Medulla oblongata (tissue), 1 donor: ENCODE measurements around the gene LRRC10.
"Not testable (repeated sequence)": the region's sequence is repeated elsewhere in the genome, so short reads cannot be mapped to it uniquely, and the experiment has no call there.

Experiments used
- DNase-seq: peaks from one replicate; pipeline ENCODE4 v3.0.0-alpha.2; 2015; ENCODE audit errors: extremely low spot score

LRRC10 gene

GRCh38 chr12:69619050-69619449 lies 8.3 kb upstream of the LRRC10 start:
- DNase-seq = no peak

DNA sequence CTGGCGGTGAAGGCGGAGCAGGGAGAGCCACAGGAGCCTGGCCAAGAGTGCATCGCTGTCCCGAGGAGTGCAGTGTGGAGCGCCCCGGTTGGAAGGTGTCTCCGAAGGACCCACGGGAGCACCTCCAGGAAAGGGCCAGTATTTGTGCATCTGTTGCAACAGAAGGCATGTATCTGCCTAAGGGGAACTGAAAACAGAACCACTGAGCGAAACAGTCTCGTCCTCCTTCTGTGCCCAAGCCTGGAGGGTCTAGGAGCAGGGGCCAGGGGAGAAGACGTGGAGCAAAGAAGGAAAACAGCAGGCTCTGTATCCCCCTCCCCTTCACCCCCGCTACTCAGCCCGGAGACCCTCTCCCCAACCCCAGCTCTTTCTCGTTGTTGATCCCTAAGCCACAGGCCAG lies 5.3 kb upstream of the LRRC10 start:
- DNase-seq = no peak

DNA sequence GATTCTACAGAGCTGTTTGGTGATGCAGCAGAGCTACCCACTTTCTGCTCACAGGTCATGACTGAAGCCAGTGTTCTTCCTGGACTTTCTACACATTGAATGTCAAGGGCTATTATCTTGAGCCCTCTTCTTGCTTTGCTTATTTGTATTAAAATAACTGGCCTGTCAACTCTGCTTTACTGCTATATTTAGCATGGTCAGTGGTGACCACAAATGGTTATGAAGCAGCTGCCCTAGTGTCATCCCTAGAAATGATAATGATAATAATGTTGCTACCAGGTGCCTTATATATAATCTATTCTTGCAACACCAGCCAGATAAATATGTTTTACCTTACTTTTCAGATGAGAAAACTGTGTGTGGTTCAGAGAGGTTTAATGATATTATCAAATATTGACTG lies 2.6 kb upstream of the LRRC10 start:
- DNase-seq = no peak

GRCh38 chr12:69610126-69610525 lies 581 bp downstream of the LRRC10 start:
- no peak for DNase-seq

DNA sequence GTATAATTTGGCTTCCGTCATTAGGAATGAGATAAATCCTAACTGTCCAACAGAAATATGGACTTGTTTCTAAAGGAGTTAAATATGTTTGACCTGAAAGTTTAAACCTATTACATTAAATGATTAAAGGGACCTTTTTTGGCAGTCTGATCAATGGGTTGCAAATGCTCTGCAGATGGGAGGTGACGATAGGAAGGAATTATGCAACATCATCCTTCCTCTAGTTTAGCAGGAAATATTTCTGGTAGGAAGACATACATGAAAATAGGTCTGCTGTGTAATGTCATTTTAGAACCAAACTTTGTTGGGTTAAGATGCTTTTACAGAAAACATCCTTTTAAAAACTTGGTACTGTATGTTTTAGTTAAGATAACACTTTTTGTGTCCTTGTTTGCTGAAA lies 2.6 kb downstream of the LRRC10 start:
- no peak for DNase-seq

DNA sequence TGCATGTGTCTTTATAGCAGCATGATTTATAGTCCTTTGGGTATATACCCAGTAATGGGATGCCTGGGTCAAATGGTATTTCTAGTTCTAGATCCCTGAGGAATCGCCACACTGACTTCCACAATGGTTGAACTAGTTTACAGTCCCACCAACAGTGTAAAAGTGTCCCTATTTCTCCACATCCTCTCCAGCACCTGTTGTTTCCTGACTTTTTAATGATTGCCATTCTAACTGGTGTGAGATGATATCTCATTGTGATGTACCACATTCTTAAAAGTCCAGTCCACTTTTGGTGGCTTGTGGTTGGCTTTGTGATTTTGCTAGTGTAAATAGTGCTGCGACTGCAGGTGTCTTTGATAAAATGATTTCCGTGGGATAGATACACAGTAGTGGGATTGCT lies 6.4 kb downstream of the LRRC10 start:
- not testable (repeated sequence) for DNase-seq

DNA sequence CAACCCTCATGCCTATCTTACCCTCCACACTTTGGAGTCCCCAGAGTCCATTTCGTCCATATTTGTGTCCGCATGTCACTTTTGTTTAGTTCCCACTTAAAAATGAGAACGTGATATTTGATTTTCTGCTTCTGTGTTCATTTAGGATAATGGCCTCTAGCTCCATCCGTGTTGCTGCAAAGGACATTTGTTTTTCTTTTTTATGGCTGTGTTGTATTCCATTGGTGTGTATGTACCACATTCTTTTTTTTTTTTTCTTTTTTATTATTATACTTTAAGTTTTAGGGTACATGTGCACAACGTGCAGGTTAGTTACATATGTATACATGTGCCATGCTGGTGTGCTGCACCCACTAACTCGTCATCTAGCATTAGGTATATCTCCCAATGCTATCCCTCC lies 7.2 kb downstream of the LRRC10 start:
- DNase-seq = not testable (repeated sequence)

DNA sequence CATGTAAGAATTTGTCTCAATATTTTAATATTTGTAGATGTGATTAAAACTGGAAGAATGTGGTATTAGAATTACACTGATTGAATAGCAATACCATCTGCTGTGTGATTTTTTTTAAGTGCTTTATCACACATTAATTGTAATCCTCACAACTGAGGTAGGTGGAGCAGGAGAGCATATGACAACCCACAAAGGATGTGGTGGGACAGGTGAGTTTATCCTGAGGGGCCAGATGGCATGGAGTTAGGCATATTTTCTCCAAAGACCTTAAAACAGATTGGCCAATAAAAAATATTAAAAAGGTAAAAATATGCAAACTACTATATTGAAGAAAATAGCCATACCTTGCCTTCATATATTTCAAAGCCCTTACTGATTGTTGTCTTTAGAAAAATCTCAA lies 7.8 kb downstream of the LRRC10 start:
- no peak for DNase-seq

- DNase-seq = no peak
Observed at GRCh38 chr12:69601962-69602685, 8.6 kb downstream of the LRRC10 start.

GRCh38 chr12:69600804-69601203 lies 9.9 kb downstream of the LRRC10 start:
- no peak for DNase-seq

DNA sequence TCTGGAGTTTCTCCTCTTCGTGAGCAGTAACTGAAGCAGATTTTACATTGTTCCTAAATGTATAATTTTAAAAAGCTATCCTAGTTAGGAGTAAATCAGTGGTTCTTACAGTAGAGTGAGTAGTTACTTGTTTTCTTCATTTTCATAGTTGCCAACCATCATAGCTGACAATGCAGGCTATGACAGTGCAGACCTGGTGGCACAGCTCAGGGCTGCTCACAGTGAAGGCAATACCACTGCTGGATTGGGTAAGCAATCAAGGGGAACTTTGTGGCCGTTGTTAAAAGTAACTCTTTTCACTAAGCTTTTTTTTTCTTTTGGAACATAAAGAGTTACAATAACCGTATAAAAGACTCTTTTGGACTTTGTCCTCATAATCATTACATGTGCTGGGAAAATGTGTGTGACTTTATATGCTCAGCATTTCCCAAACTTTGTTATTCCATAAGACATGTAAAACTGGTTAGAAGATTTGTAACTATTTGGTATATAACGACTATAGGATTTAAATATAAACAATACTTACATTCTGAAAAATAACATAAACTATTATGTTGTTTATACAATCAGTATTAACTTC lies 12.4 kb downstream of the LRRC10 start:
- DNase-seq = no peak

DNA sequence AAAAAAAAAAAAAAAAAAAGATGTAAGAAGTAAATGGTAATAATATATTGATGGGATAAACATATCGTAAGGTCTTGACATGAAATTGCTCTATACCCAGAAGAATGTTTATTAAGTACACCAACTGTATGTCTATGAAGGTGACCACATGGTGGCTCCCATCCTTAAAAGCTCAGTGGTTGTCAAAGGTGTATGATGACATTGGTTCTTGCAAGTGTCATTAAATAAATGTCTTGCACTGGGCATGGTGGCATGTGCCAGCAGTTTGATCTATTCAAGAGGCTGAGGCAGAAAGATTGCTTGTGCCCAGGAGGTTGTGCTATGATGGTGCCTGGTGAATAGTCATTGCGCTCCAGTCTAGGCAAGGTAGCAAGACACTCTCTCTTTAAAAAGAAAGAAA lies 15.0 kb downstream of the LRRC10 start:
- no peak for DNase-seq

- no peak for DNase-seq
Observed at GRCh38 chr12:69589082-69589481, 21.6 kb downstream of the LRRC10 start.

- no peak for DNase-seq
Observed at GRCh38 chr12:69588527-69588926, 22.2 kb downstream of the LRRC10 start.

GRCh38 chr12:69585189-69586062 lies 25.3 kb downstream of the LRRC10 start, which contains the start of gene CCT2:
Gene CCT2 (plus strand): TSS chr12:69585459. CDS start chr12:69585522, 63 bp downstream.
- peak; percentile 98 for DNase-seq

GRCh38 chr12:69583203-69583602 lies 27.5 kb downstream of the LRRC10 start:
- no peak for DNase-seq

- DNase-seq = no peak
Observed at GRCh38 chr12:69580074-69580473, 30.6 kb downstream of the LRRC10 start.

DNA sequence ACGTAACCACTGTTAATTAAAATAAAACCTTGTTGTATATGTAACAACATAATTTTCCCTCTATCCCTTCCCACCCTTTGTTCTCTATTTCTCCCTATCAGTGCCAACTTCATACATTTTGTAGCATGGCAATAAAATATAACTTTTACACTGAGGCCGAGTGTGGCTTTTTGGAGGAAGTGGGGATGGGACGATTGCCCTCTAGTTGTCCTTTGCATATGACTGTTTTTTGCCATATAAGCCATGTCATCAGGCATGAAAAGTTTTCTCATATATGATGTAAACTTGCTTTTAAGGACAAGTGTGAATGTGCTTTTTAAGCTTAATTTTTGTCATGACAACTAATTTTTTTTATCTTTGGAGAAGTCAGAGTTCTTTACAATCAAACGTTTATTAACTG lies 31.7 kb downstream of the LRRC10 start:
- no peak for DNase-seq

- no peak for DNase-seq
Observed at GRCh38 chr12:69578283-69578682, 32.4 kb downstream of the LRRC10 start.

DNA sequence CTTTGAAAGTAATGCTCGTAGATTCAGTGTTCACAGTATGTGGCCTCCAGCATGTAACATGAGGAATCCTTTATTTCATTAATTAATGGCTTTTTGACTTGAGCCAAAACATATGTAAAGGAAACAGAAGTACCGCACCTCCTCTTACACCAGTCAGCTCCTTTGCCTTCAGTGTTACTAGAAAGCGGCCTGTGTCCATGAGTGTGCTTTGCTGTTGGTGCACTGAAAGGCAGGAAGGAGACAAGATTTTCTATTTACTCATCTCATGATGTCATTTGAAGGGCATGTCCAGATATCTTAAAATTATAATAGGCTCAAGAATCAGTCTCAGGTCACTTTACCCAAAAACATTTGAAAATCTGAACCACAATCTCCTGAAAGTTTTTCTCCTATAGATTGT lies 35.4 kb downstream of the LRRC10 start:
- DNase-seq = no peak

- DNase-seq = peak; percentile 62
Observed at GRCh38 chr12:69570545-69571399, 39.9 kb downstream of the LRRC10 start.
